ENCODE results near the gene MACROD2.

Gene MACROD2

DNA sequence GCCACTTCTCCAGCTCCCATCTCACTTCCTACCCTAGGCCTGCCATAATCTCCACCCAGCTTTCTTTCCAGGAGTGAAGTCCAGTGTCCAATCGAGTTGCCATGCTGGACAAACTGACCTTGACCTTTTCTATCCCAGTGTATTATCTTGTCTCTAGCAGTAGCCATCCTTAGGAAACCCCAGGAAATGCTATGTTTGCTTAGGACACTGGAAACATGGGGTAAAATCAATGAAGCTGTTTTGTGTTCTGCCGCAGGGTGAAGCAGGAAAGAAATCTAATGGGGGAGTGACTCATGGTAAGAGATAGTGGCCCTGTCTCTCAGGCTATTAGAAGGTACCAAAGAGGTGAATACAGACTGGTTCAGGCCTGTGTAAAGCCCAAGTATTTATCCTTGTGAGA, 1452.2 kb downstream of the MACROD2 start:
- H3K4me3 ChIP-seq (ENCODE audit: low read depth, low read length) = no peak overlapping the region

DNA sequence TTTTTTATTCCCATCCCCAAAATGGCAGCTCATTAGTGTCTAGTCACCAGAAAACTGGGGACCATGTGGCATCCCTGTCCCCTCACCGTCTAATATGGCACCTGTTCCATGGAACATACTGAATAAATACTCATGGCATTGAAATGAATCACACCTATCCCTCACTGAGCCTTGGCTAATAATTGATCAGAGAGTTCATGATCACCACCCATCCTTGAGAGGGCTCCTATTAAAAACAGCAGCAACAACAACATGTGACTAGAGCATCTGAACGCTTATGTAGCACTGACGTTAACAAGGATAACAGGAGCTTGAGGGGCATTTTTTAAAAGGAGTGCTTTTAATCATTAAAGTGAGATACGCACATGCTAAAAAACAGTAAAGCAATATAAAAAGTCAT, 1453.7 kb downstream of the MACROD2 start:
- H3K4me3 ChIP-seq (ENCODE audit: low read depth, low read length) = no peak overlapping the region

DNA sequence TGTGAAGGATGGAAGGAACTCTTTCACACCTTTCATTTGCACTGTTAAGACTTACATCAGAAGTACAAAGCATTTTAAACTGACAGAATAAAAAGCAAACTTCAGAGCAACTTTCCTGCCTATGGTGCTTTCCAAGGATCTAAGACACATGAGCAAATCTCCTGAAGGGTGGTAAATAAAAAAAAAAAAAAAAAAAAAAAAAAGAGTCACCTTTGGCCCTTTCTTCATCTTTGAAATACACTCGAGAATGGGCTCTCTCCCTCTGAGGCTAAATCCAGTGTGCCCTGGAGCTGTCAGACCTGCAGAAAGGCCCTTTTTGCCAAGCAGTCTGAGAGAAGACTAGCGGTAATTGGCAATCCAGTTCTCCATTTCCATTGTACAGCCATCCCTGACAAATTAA, 1455.9 kb downstream of the MACROD2 start:
- no peak overlapping the region for H3K4me3 ChIP-seq (ENCODE audit: low read depth, low read length)

- no peak overlapping the region for H3K4me3 ChIP-seq (ENCODE audit: low read depth, low read length)
Observed at GRCh38 chr20:15455279-15455678, 1460.0 kb downstream of the MACROD2 start.

- H3K4me3 ChIP-seq (ENCODE audit: low read depth, low read length) = no peak overlapping the region
Observed at GRCh38 chr20:15461938-15462337, 1466.6 kb downstream of the MACROD2 start.

GRCh38 chr20:15475483-15475882, 1480.2 kb downstream of the MACROD2 start:
- no peak overlapping the region for H3K4me3 ChIP-seq (ENCODE audit: low read depth, low read length)

GRCh38 chr20:15476186-15476585, 1480.9 kb downstream of the MACROD2 start:
- H3K4me3 ChIP-seq (ENCODE audit: low read depth, low read length) = no peak overlapping the region

GRCh38 chr20:15476781-15477180, 1481.5 kb downstream of the MACROD2 start:
- H3K4me3 ChIP-seq (ENCODE audit: low read depth, low read length) = no peak overlapping the region

DNA sequence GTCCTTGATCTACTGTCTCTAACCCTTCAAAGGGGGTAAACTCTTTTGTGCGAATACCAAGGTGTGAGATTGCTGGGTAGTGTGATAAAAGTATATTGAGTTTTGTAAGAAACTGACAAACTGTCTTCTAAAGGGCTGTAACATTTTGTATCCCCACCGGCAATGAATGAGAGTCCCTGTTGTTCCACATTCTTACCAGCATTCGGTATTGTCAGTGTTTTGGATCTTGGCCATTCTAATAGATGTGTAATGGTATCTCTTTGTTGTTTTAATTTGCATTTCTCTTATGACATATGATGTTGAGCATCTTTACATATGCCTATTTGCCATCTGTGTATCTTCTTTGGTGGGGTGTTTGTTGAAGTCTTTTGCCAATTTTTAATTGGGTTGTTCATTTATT, 1487.2 kb downstream of the MACROD2 start:
- no peak overlapping the region for H3K4me3 ChIP-seq (ENCODE audit: low read depth, low read length)

- no peak overlapping the region for H3K4me3 ChIP-seq (ENCODE audit: low read depth, low read length)
Observed at GRCh38 chr20:15485519-15485918, 1490.2 kb downstream of the MACROD2 start.

DNA sequence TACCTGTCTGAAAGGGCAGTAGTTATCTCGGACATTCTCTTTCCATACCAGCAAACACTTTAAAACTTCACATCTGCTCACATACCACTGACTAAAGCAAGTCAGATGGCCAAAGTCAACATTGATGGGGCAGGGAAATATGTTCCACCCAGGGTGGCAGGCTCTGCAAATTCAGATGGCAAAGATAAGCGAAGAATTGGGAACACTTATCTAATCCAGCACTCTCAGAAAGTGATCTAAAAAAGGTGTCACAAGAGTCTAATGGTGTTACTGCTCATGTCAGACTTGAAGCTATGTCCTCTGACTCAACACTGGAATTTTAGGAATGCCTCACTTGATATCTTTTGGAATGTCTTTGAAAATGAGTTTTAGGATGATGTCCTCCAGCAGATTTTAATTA, 1491.7 kb downstream of the MACROD2 start:
- no peak overlapping the region for H3K4me3 ChIP-seq (ENCODE audit: low read depth, low read length)

- H3K4me3 ChIP-seq (ENCODE audit: low read depth, low read length) = no peak overlapping the region
Observed at GRCh38 chr20:15487682-15488081, 1492.4 kb downstream of the MACROD2 start.

GRCh38 chr20:15491575-15491974, 1496.3 kb downstream of the MACROD2 start:
- H3K4me3 ChIP-seq (ENCODE audit: low read depth, low read length) = no peak overlapping the region

- H3K4me3 ChIP-seq (ENCODE audit: low read depth, low read length) = no peak overlapping the region
Observed at GRCh38 chr20:15494851-15495250, 1499.5 kb downstream of the MACROD2 start.

GRCh38 chr20:15496501-15497039, 1501.3 kb downstream of the MACROD2 start:
- no peak overlapping the region for H3K4me3 ChIP-seq (ENCODE audit: low read depth, low read length)

- H3K4me3 ChIP-seq (ENCODE audit: low read depth, low read length) = no peak overlapping the region
Observed at GRCh38 chr20:15498926-15499325, 1503.6 kb downstream of the MACROD2 start.

- no peak overlapping the region for H3K4me3 ChIP-seq (ENCODE audit: low read depth, low read length)
Observed at GRCh38 chr20:15506311-15506710, 1511.0 kb downstream of the MACROD2 start.

DNA sequence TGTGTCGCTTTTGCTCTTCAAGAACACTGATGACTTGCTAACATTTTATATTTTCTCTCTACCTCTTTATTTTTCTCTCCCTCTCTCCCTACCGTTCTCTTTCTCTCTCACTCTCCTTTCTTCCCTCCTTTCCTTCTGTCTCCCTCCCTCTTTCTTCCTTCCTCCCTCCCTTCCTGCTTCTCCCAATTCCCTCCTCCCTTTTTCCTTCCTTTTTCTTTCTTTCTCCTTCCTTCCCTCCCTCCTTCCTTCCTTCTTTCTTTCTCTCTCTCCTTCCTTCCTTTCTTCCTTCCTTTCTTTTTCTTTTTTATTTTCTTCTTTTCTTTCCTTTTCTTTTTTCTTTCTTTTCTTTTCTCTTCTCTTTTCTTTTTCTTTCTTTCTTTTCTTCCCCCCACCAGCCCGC, 1511.8 kb downstream of the MACROD2 start:
- no peak overlapping the region for H3K4me3 ChIP-seq (ENCODE audit: low read depth, low read length)

DNA sequence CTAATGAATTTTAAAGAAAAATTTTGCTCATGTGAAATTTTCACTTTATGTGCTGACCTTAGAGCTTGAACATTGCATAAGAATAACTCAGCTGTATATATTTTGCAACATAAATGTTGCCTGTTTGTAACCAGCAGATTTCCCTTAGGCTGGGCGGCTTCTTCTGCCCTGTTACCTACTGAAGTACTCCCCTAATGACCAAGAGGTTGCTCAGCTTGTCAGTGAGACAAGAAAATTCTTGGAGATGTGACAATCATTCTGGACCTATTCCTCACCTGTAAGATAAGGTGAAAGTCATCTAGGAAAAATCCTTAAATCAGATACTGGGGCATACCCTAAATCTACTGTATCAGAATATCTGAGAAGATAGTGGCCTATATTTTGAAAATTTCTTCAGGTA, 1516.2 kb downstream of the MACROD2 start:
- H3K4me3 ChIP-seq (ENCODE audit: low read depth, low read length) = no peak overlapping the region

DNA sequence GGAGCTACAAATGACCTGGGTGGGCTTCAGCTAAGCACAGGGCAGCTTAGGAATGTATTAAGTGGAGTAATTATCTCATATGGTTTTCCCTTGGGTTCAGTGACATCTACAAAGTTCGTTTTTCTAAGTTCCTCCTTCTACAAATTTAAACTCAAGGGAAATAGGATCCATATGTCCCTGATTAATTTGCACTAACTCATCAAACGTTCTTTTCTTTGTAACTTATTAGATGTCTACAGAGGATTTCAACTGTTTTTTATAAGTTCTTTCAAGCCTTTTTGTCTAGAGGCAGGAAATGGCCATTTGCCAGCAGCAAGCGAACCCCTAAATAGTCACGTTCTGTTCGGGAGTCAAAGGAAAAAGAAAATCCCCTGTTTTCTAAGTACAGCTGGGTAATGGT, 1517.6 kb downstream of the MACROD2 start:
- no peak overlapping the region for H3K4me3 ChIP-seq (ENCODE audit: low read depth, low read length)

DNA sequence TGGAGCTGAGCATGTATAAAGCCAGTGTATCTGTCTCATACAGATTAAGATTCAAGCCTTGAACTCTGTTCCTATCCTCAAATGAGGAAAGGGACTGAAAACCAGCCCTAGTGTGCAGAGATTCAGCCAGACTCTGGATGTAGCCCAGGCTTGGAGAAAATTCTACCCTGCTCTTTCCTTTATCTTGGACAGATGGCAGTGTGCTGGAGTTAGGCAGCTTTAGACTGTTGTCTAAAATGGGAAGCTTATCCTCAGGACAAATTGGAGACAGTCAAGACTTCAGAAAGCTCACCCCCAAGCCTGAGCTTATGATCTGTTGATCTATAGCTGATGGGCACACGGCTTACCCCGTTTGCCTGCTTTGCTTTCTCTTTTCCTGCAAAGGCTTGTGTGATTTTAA, 1520.4 kb downstream of the MACROD2 start:
- no peak overlapping the region for H3K4me3 ChIP-seq (ENCODE audit: low read depth, low read length)

- no peak overlapping the region for H3K4me3 ChIP-seq (ENCODE audit: low read depth, low read length)
Observed at GRCh38 chr20:15520930-15521524, 1525.7 kb downstream of the MACROD2 start.

GRCh38 chr20:15523400-15523799, 1528.1 kb downstream of the MACROD2 start:
- no peak overlapping the region for H3K4me3 ChIP-seq (ENCODE audit: low read depth, low read length)

Measured in iPS-11a (cell line).